ENCODE results near the gene VARS1. TPM values are rescaled to one million over a fixed set of nuclear protein-coding genes. Genes with fewer than 3 reads are reported as not detected.

Gene VARS1
- total RNA-seq, 6 donors from 2014 or later = 21.2 to 67.8 (median 39.7) TPM

DNA sequence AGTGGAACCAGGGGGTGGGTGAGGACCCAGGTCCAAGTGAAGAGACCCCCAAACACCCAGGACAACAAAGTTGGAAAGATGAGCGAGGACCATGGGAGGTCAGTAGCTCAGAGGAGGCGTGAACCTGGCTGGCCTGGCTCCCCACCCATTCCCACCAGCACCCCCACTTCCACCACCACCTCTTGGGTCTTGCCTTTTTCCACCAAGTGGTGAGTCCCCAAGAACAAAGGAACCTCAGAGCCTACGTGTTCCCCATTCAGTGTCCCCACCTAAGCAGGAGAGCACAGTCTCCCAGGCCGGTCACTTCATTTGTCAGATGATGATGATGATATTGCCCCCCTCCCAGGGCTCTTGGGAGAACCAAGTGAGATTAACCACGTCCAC is 17.9 kb downstream of the VARS1 start:
- TF ChIP-seq POLR2AphosphoS5 (IDR thresholded peaks at IDR 0.05) = no peak
- TF ChIP-seq POLR2A (IDR thresholded peaks at IDR 0.05) = no peak
- TF ChIP-seq EP300 (IDR thresholded peaks at IDR 0.05) = no peak
- TF ChIP-seq, protein P1, sequence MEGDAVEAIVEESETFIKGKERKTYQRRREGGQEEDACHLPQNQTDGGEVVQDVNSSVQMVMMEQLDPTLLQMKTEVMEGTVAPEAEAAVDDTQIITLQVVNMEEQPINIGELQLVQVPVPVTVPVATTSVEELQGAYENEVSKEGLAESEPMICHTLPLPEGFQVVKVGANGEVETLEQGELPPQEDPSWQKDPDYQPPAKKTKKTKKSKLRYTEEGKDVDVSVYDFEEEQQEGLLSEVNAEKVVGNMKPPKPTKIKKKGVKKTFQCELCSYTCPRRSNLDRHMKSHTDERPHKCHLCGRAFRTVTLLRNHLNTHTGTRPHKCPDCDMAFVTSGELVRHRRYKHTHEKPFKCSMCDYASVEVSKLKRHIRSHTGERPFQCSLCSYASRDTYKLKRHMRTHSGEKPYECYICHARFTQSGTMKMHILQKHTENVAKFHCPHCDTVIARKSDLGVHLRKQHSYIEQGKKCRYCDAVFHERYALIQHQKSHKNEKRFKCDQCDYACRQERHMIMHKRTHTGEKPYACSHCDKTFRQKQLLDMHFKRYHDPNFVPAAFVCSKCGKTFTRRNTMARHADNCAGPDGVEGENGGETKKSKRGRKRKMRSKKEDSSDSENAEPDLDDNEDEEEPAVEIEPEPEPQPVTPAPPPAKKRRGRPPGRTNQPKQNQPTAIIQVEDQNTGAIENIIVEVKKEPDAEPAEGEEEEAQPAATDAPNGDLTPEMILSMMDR (IDR thresholded peaks at IDR 0.05) = no peak
- H3K27me3 ChIP-seq = no peaks in the 10 kb centered on the region
- H3K9me3 ChIP-seq = no peaks in the 10 kb centered on the region
- WGBS, 2 donors = 91 to 92% methylated on average over 5 of the region's 5 CpGs
- ATAC-seq (ENCODE audit: low FRiP score in 2 of 2) = no peak
- H3K36me3 ChIP-seq = peaks cover 11 to 48% (median 41%) of the 10 kb centered on the region in 4 donors
- peak overlapping the region in 2 of 4 donors; percentile 70 to 75 for H3K27ac ChIP-seq
- H3K4me1 ChIP-seq = peaks cover 7 to 21% (median 12%) of the 10 kb centered on the region in 4 donors
- no peak for DNase-seq
- no peak overlapping the region for H3K4me3 ChIP-seq

DNA sequence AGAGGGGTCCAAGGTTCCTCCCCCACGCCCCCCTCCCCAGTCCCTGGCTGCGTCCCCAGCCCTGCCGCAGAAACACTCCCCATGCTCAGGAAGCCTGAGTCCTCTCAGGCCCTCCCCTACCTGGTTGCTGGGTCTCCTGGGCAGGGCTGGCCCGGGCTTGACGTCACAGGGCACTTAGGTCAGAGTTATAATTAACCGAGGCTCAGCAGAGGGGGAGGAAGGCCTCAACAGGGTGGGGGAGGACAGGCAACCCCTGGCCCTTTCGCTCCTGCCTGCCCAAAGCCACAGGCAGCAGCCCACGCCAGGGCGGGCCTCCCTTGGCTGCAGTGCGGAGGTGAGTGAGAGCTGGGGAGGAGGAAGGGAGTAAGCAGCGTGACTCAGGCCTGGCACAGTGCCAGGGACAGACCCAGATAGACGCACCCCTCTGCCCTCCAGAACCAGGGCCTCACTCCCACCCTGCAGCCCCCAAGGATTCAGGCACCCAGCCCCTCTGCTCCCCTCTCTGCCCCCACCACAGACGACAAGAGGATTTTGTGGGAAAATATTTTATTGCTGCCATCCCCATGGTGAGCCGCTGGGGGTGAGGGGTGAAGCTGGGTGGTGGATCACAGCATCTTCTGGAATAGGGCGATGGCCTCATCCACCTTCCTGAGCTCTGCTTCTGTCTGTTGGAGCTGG is 18.4 kb downstream of the VARS1 start, which contains the start of gene VWA7:
Gene VWA7 (minus strand): TSS at position 340 of the 678 bp plus-strand sequence. CDS start 549 bp downstream, outside the sequence.
- DNase-seq = peak; percentile 88 to 89
- no peaks in the 10 kb centered on the region for H3K27me3 ChIP-seq
- peak; percentile 68 to 81 for ATAC-seq (ENCODE audit: low FRiP score in 2 of 2)
- 0 to 18% methylated on average over 4 to 13 of the region's 15 CpGs for WGBS, 2 donors
- TF ChIP-seq, protein P1 (IDR thresholded peaks at IDR 0.05) = no peak
- TF ChIP-seq POLR2A (IDR thresholded peaks at IDR 0.05) (no peak), EP300 (IDR thresholded peaks at IDR 0.05) (no peak), POLR2AphosphoS5 (IDR thresholded peaks at IDR 0.05) (peak in 1 of 2 donors; percentile 57)
- peak within 1 kb of the TSS; percentile 41 to 75 (median 60) for H3K27ac ChIP-seq
- peak within 1 kb of the TSS in 3 of 4 donors; percentile 4 to 31 (median 28) for H3K4me3 ChIP-seq
- H3K9me3 ChIP-seq = no peaks in the 10 kb centered on the region
- peaks cover 6 to 43% (median 36%) of the 10 kb centered on the region in 4 donors for H3K36me3 ChIP-seq
- peaks cover 7 to 22% (median 12%) of the 10 kb centered on the region in 4 donors for H3K4me1 ChIP-seq

DNA sequence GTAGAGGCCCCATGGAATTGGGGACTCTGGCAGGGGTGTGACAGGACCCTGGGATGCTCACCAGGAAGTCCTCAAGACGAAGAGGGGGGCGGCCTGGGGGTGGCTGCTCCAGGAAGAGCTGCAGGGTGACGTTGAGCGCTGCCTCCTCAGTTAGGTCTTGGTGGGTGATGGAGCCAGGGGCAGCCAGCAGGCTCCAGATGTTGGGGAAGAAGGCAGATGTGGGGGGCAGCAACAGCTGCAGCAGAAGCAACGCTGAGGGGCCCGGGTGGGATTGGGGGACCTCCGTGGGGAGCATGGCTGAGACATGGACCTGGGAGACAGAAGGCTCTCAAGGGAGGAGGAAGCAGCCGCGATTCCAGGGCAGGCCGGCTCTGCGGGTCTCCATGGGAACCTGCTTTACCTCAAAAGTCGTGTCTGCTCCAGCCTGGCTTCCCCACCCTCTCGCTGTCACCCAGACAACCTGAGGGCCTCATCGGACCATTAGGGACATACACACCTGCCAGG is 19.0 kb downstream of the VARS1 start:
- Histone ChIP-seq H3K27ac (peak overlapping the region; percentile 41 to 75 (median 60)), H3K4me1 (peaks cover 7 to 22% (median 12%) of the 10 kb centered on the region in 4 donors), H3K36me3 (peaks cover 5 to 37% (median 30%) of the 10 kb centered on the region in 4 donors), H3K27me3 (no peaks in the 10 kb centered on the region), H3K4me3 (peak overlapping the region in 3 of 4 donors; percentile 4 to 31 (median 28)), H3K9me3 (no peaks in the 10 kb centered on the region)
- DNase-seq (peak in 1 of 2 donors; percentile 59), ATAC-seq (ENCODE audit: low FRiP score in 2 of 2) (no peak)
- TF ChIP-seq, protein P1 (IDR thresholded peaks at IDR 0.05) = no peak
- no peak for TF ChIP-seq POLR2A (IDR thresholded peaks at IDR 0.05)
- TF ChIP-seq POLR2AphosphoS5 (IDR thresholded peaks at IDR 0.05) = no peak
- TF ChIP-seq EP300 (IDR thresholded peaks at IDR 0.05) = no peak
- WGBS, 2 donors = 34 to 62% methylated on average over 7 to 11 of the region's 14 CpGs

DNA sequence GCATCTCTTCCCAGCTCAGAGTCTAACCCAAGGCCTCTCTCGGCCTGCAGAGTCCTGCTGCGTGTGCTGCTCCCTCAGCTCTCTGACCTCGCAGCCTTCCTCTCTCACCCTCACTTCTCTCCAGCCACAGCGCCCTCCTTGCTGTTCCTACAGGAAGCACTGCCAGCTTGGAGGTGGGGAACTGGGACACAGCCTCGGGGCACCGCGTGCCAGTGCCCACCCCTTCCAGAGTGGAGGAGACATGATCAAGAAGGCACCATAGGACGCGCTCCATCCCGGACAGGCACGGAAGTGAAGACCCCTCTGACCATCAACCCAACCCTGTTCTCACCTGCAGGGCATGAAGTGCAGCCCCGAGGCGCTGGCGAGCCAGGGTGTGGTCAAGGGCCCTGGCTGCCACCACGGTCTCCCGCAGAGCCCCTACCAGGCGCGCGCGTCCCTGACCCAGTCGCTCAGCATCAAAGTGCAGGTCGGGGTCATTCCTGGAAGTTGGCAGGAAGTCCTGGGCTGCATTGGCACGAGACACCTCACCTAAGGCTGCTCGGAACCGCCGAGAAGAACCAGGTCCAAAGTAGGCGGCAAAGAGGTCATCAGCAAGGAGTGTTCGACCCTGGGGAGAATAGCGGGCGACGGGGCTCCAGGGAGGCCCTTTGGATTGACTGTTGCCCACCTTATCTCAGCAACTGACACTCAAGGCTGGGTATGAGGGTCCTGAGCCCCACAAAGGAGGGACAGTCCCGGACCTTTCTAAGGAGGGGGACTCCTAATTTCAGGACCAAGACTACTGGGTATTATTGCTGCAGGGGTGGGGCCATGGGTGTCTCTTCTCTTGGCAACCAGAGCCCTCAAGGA is 19.7 kb downstream of the VARS1 start:
- DNase-seq = peak in 1 of 2 donors; percentile 76
- no peaks in the 10 kb centered on the region for H3K9me3 ChIP-seq
- no peak overlapping the region for H3K4me3 ChIP-seq
- H3K36me3 ChIP-seq = peaks cover 3 to 30% (median 25%) of the 10 kb centered on the region in 4 donors
- TF ChIP-seq, protein P1 (IDR thresholded peaks at IDR 0.05) = no peak
- TF ChIP-seq EP300 (IDR thresholded peaks at IDR 0.05) = no peak
- TF ChIP-seq POLR2AphosphoS5 (IDR thresholded peaks at IDR 0.05) = no peak
- TF ChIP-seq POLR2A (IDR thresholded peaks at IDR 0.05) = no peak
- H3K27ac ChIP-seq = peak overlapping the region in 1 of 4 donors; percentile 75
- peaks cover 7 to 22% (median 12%) of the 10 kb centered on the region in 4 donors for H3K4me1 ChIP-seq
- H3K27me3 ChIP-seq = no peaks in the 10 kb centered on the region
- ATAC-seq (ENCODE audit: low FRiP score in 2 of 2) = no peak
- 82 to 86% methylated on average over 18 to 32 of the region's 32 CpGs for WGBS, 2 donors

All from upper lobe of left lung (tissue), 6 donors.